Common myeloid progenitor, CD34-positive (primary cell): ENCODE measurements around the gene CCNG2.

ENCODE experiments used
- CTCF ChIA-PET: fragments of 350-600 bp; sonication (Branson Sonifier 250); formaldehyde crosslinking; loops from one replicate; lab custom pipeline; 2021; ENCODE audit warnings: antibody characterized with exemption; lab: Charles Lee
- POLR2A ChIA-PET: fragments of 350-600 bp; sonication (Branson Sonifier 250); formaldehyde crosslinking; loops from one replicate; lab custom pipeline; 2021; ENCODE audit warnings: antibody characterized with exemption; lab: Charles Lee
- DNase-seq, 3 donors: peaks; one replicate each; pipeline versions ENCODE4 v3.0.0 to v3.0.0-alpha.2; 2013
- H3K27ac ChIP-seq, 2 experiments: 1 replicate in 1 of 2; 2 replicates in 1 of 2; pipeline ENCODE4 v1.7.0; 2013; ENCODE audit warnings: inconsistent platforms in 2 of 2, low read length in 2 of 2, mild to moderate bottlenecking in 2 of 2, low read depth in 1 of 2, moderate library complexity in 1 of 2; ENCODE audit not compliant: severe bottlenecking in 2 of 2, insufficient read depth in 1 of 2, poor library complexity in 1 of 2
- H3K27me3 ChIP-seq, 5 experiments: replicated peaks in 2 of 5; 1 replicate in 3 of 5; 2 replicates in 2 of 5; pipeline versions ENCODE4 v1.6.1 to v1.7.0; 2013; ENCODE audit warnings: low read length in 4 of 5, mild to moderate bottlenecking in 2 of 5, moderate library complexity in 2 of 5, inconsistent platforms in 1 of 5; ENCODE audit not compliant: insufficient read depth in 5 of 5, control insufficient read depth in 4 of 5
- H3K36me3 ChIP-seq, 4 experiments: 1 replicate in 2 of 4; 2 replicates in 2 of 4; pipeline versions ENCODE4 v1.6.1 to v1.7.0; 2013; ENCODE audit warnings: low read length in 3 of 4, control low read depth in 1 of 4, mild to moderate bottlenecking in 1 of 4; ENCODE audit not compliant: control insufficient read depth in 4 of 4, insufficient read depth in 4 of 4
- H3K4me1 ChIP-seq, 4 experiments: 1 replicate in 3 of 4; 2 replicates in 1 of 4; pipeline versions ENCODE4 v1.6.1 to v1.7.1; 2013; ENCODE audit warnings: low read length in 3 of 4, mild to moderate bottlenecking in 3 of 4, control low read depth in 1 of 4, inconsistent platforms in 1 of 4, moderate library complexity in 1 of 4; ENCODE audit not compliant: control insufficient read depth in 4 of 4, insufficient read depth in 4 of 4; ENCODE audit errors: control extremely low read depth in 1 of 4
- H3K4me3 ChIP-seq, 7 experiments: 1 replicate in 4 of 7; 2 replicates in 3 of 7; pipeline versions ENCODE4 v1.5.1 to v1.7.0; 2013; ENCODE audit warnings: mild to moderate bottlenecking in 7 of 7, low read length in 6 of 7, moderate library complexity in 6 of 7, inconsistent platforms in 2 of 7, low read depth in 2 of 7, control low read depth in 1 of 7; ENCODE audit not compliant: insufficient read depth in 4 of 7, control insufficient read depth in 1 of 7; ENCODE audit errors: extremely low read depth in 1 of 7
- H3K9me3 ChIP-seq, 5 experiments: 1 replicate in 4 of 5; 2 replicates in 1 of 5; pipeline versions ENCODE4 v1.6.1 to v1.7.1; 2013; ENCODE audit warnings: low read length in 4 of 5, mild to moderate bottlenecking in 2 of 5, inconsistent platforms in 1 of 5, low read depth in 1 of 5, moderate library complexity in 1 of 5; ENCODE audit not compliant: control insufficient read depth in 4 of 5, insufficient read depth in 2 of 5; ENCODE audit errors: control extremely low read depth in 1 of 5
- WGBS: methylation state at CpG from one replicate; pipeline ENCODE4 v1.1.5; 2013; ENCODE audit not compliant: insufficient coverage; 5-methylcytosine and 5-hydroxymethylcytosine counted together

CCNG2 gene

DNA sequence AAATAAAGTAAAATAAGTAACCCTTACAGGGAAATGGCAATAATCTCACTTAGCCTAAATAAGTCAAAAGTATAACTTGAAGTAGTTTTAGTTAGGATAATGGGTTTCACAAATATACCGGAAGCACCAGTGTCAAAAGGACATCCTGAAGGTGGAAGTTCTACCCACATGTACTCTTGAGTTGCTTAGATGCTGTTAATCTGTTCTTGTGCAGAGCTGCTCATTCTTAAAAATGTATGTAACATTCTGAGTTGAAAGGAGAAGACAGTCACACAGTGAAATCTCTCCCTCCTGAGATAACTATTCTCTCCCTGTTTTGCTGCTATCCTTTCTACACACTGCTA, 11.2 kb upstream of the CCNG2 start:
- POLR2A ChIA-PET = interaction anchor here (0.7 to 2.4 kb wide), 2 partner anchors 11 to 69 kb away, joined by 3 to 13 read pairs; partner anchors contain the start of gene CCNG2
- H3K9me3 ChIP-seq = no peaks in the 10 kb centered on the region
- no CpG with 5 or more reads among the region's 1 CpG for WGBS
- no peaks in the 10 kb centered on the region for H3K36me3 ChIP-seq
- peaks cover 11 to 27% (median 25%) of the 10 kb centered on the region in 4 experiments for H3K4me1 ChIP-seq
- DNase-seq = peak in 2 of 3 donors; percentile 70 to 82
- peak overlapping the region in 1 of 2 experiments; percentile 51 for H3K27ac ChIP-seq
- CTCF ChIA-PET = interaction anchor here (0.9 to 1.7 kb wide), 4 partner anchors 9 to 25 kb away, joined by 4 to 5 read pairs (median 4); no protein-coding TSS in a partner anchor
- no peaks in the 10 kb centered on the region for H3K27me3 ChIP-seq
- peak overlapping the region in 2 of 7 experiments; percentile 3 to 5 for H3K4me3 ChIP-seq

DNA sequence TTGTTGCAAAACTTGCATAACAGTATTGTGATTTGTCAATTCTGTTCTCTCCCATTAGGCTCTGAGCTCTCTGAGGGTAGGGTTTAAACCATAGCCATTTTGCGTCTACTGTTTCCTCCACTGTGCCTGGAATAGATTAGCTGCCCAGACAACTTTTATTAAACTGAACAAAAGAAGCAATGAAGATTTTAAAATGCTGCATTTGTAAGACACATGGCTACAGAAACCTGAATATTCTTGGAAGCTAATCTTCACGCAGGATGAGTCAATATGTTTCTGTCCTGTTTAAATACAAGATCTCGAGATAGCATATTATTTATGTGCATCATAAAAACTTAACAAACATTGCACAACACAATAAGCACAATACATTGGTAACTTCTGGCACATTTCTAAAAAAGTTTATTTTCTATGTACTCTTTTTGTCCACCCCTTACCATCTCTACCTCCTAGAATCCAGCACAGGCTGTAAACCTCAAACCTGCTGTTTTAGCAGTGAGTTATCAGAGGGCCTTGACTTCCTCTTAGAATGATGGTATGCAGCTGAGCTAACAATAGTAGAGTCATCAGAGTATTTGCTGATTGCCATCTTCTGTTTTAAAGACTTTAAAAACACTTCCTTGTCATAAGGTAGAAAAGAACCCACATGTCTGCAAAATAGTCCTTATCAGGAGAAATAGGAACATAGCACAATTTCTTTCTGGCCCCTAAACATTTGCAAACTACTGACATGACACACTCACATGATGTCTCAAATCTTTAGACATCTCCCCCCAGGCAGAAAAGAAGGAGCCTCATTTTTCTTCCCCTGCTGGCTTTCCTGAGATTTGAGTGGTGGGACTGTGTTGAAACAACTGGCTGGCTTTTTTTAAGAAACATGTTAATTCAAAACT, 10.6 kb upstream of the CCNG2 start:
- Histone ChIP-seq H3K4me1 (peaks cover 11 to 27% (median 25%) of the 10 kb centered on the region in 4 experiments), H3K27ac (peak overlapping the region in 1 of 2 experiments; percentile 29), H3K27me3 (no peaks in the 10 kb centered on the region), H3K4me3 (peak overlapping the region in 2 of 7 experiments; percentile 3 to 5), H3K36me3 (no peaks in the 10 kb centered on the region), H3K9me3 (no peaks in the 10 kb centered on the region)
- 14% methylated on average over 2 of the region's 3 CpGs for WGBS
- CTCF ChIA-PET = interaction anchor here (1.1 to 2.4 kb wide), 5 partner anchors 8 to 51 kb away, joined by 4 to 8 read pairs (median 5); no protein-coding TSS in a partner anchor
- peak; percentile 28 to 81 (median 71) for DNase-seq
- POLR2A ChIA-PET = interaction anchor here (0.9 to 2.4 kb wide), 2 partner anchors 10 to 11 kb away, joined by 3 to 13 read pairs; partner anchors contain the start of gene CCNG2

DNA sequence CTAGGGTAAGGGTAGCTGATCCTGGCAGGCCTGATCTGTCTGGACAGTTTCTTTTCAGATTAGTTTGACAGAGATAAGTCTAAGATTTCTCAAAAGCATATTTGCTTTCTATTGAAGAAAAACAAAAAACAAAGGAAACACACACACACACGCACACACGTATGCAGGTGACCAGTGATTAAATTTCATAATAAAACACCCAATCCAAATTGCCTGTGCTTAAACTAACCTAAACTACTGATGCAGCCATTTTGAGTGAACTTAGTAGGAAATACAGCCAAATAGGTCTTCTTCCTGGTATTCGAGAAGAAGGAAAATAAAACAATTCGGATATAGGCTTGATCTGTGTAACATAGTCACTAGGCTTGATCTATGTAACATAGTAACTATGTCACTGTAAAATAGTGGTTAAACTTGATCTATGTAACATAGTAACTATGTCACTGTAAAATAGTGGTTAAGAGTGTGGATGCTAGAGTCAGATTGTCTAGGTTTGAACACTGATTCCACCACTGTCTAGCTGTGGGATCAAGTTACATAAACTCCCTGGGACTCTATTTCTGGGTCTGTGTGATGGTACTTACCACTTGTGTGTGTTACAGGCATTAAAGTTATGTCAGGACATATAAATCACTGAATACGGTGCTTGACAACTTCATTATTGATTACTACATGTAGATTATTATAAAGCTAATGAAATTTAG, 9.8 kb upstream of the CCNG2 start:
- Histone ChIP-seq H3K27ac (peak overlapping the region in 1 of 2 experiments; percentile 29), H3K27me3 (no peaks in the 10 kb centered on the region), H3K4me3 (no peak overlapping the region), H3K36me3 (no peaks in the 10 kb centered on the region), H3K9me3 (no peaks in the 10 kb centered on the region), H3K4me1 (peaks cover 11 to 27% (median 25%) of the 10 kb centered on the region in 4 experiments)
- ChIA-PET CTCF (interaction anchor here (1.2 to 2.4 kb wide), 5 partner anchors 9 to 54 kb away, joined by 3 to 8 read pairs (median 5); no protein-coding TSS in a partner anchor), POLR2A (interaction anchor here (0.9 to 2.4 kb wide), 4 partner anchors 9 to 12 kb away, joined by 3 to 13 read pairs (median 6); partner anchors contain the start of gene CCNG2)
- 86% methylated on average over 2 of the region's 5 CpGs for WGBS
- DNase-seq = no peak

DNA sequence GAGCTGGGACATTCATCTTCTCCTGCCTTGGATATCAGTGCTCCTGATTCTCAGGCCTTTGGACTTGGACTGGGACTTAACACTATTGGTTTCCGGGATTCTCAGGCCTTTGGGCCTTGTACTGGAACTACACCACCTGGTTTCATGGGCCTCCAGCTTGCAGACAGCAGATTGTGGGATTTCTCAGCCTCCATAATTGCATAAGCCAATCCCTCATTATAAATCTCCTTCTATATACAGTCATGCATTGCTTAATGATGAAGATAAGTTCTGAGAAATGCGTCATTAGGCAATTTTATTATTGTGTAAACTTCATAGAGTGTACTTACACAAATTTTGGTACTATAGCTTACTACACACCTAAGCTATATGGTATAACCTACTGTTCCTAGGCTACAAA, 8.9 kb upstream of the CCNG2 start:
- Histone ChIP-seq H3K27me3 (no peaks in the 10 kb centered on the region), H3K9me3 (no peaks in the 10 kb centered on the region), H3K4me1 (peaks cover 11 to 34% (median 27%) of the 10 kb centered on the region in 4 experiments), H3K27ac (no peak overlapping the region), H3K4me3 (no peak overlapping the region), H3K36me3 (no peaks in the 10 kb centered on the region)
- POLR2A ChIA-PET = interaction anchor here (1.1 to 1.8 kb wide), 2 partner anchors 9 to 10 kb away, joined by 5 to 6 read pairs; partner anchors contain the start of gene CCNG2
- WGBS = 100% methylated on average over 1 of the region's 2 CpGs
- CTCF ChIA-PET = interaction anchor here (1.2 to 2.4 kb wide), 4 partner anchors 8 to 55 kb away, joined by 3 to 8 read pairs (median 4); no protein-coding TSS in a partner anchor
- DNase-seq = no peak

DNA sequence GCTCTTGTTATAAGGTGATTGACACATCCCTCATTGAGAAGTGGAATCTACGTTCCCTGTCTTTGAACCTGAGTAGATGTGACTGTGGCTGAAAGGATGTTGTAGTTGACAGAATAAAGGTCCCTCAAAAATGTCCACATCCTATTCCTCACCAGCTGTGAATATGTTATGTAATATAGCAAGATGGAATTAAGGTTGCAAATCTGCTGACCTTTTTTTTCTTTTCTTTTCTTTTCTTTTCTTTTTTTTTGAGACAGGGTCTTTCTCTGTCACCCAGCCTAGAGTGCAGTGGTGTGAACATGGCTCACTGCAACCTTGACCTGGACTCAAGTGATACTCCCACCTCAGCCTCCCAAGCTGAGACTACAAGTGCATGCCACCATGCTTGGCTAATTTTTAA, 7.2 kb upstream of the CCNG2 start:
- Histone ChIP-seq H3K27ac (no peak overlapping the region), H3K27me3 (no peaks in the 10 kb centered on the region), H3K4me3 (no peak overlapping the region), H3K4me1 (peaks cover 19 to 50% (median 36%) of the 10 kb centered on the region in 4 experiments), H3K9me3 (no peaks in the 10 kb centered on the region), H3K36me3 (no peaks in the 10 kb centered on the region)
- CTCF ChIA-PET = interaction anchor here (1.1 to 6.8 kb wide), 2 partner anchors 51 to 55 kb away, joined by 4 to 38 read pairs; no protein-coding TSS in a partner anchor
- POLR2A ChIA-PET = no interaction called here
- no CpG with 5 or more reads among the region's 1 CpG for WGBS
- DNase-seq = no peak

DNA sequence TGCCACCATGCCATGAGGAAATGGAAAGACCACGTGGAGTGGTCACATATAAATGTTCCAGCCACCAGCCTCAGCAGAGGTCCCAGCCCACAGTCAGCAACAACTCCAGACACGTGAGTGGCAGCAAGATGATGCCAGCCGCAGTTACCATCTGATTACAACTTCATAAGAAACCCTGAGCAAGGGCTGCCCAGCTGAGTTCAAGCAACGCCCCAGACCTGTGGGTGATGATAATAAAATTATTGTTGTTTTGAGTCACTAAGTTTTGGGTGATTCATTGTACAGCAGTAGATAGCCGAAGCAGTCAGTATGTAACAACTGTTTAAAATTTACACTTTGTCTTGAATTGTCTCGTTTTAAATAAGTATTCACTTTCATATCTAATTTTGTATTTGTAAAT, 5.8 kb upstream of the CCNG2 start:
- 94% methylated on average over 3 of the region's 6 CpGs for WGBS
- CTCF ChIA-PET = interaction anchor here (0.7 to 6.8 kb wide), 4 partner anchors 13 to 57 kb away, joined by 3 to 38 read pairs (median 4); no protein-coding TSS in a partner anchor
- DNase-seq = peak in 1 of 3 donors; percentile 44

More for the DNA sequence above, 5.8 kb upstream of the CCNG2 start:
- POLR2A ChIA-PET = no interaction called here
- H3K36me3 ChIP-seq = no peaks in the 10 kb centered on the region
- H3K9me3 ChIP-seq = no peaks in the 10 kb centered on the region
- H3K4me1 ChIP-seq = peaks cover 23 to 54% (median 40%) of the 10 kb centered on the region in 4 experiments
- no peaks in the 10 kb centered on the region for H3K27me3 ChIP-seq
- no peak overlapping the region for H3K27ac ChIP-seq
- H3K4me3 ChIP-seq = no peak overlapping the region
